ENCODE results near the gene SWAP70. TPM values are rescaled to one million over a fixed set of nuclear protein-coding genes. Genes with fewer than 3 reads are reported as not detected.

Gene SWAP70
- total RNA-seq, 1 donor from 2014 or later: 18.0 TPM

DNA sequence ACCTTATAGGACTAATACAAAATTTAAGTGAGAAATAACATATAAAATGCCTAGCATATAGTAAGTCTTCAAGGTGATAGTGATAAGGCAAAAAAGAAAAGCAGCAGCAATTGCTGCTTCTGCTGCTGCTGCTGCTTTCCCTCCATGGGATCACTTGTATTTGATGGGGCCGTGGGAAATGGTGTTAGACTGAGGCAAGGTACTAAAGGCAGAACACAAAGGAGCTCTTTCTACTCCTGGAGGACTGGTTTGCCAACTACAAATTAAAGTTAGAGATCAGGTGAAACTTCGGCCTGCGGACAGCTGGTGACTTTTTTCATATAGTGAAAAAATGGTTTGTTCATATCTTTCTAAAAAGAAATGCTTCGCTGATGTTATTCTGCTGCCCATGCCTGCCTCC lies 46.3 kb downstream of the SWAP70 start:
- Histone ChIP-seq H3K36me3 (ENCODE audit: control insufficient read depth, insufficient read depth, low read length) (no peaks in the 10 kb centered on the region), H3K27me3 (ENCODE audit: control insufficient read depth, insufficient read depth, low read length) (no peaks in the 10 kb centered on the region), H3K4me3 (ENCODE audit: low read depth, low read length) (no peak overlapping the region)
- TF ChIP-seq, protein P1, sequence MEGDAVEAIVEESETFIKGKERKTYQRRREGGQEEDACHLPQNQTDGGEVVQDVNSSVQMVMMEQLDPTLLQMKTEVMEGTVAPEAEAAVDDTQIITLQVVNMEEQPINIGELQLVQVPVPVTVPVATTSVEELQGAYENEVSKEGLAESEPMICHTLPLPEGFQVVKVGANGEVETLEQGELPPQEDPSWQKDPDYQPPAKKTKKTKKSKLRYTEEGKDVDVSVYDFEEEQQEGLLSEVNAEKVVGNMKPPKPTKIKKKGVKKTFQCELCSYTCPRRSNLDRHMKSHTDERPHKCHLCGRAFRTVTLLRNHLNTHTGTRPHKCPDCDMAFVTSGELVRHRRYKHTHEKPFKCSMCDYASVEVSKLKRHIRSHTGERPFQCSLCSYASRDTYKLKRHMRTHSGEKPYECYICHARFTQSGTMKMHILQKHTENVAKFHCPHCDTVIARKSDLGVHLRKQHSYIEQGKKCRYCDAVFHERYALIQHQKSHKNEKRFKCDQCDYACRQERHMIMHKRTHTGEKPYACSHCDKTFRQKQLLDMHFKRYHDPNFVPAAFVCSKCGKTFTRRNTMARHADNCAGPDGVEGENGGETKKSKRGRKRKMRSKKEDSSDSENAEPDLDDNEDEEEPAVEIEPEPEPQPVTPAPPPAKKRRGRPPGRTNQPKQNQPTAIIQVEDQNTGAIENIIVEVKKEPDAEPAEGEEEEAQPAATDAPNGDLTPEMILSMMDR (IDR thresholded peaks at IDR 0.05; ENCODE audit: insufficient read depth, low read length, poor library complexity, severe bottlenecking): no peak
- no peak for DNase-seq (ENCODE audit: low read depth)

DNA sequence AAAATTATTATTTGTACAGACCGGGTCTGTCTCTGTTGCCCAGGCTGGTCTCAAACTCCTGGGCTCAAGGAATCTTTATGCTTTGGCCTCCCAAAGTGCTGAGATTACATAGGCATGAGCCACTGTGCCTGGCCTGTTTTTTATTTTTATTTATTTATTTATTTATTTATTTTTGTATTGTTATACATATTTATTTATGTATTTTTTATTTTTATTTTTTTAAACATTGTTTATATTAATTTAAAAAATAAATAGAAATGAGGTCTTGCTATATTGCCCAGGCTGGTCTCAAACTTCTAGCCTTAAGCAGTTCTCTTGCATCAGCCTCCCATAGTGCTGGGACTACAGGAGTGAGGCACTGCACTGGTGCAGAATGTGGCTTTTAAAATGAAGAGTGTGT lies 47.0 kb downstream of the SWAP70 start:
- Histone ChIP-seq H3K4me3 (ENCODE audit: low read depth, low read length) (no peak overlapping the region), H3K27me3 (ENCODE audit: control insufficient read depth, insufficient read depth, low read length) (no peaks in the 10 kb centered on the region), H3K36me3 (ENCODE audit: control insufficient read depth, insufficient read depth, low read length) (no peaks in the 10 kb centered on the region)
- DNase-seq (ENCODE audit: low read depth): no peak
- TF ChIP-seq, protein P1 (IDR thresholded peaks at IDR 0.05; ENCODE audit: insufficient read depth, low read length, poor library complexity, severe bottlenecking): no peak

DNA sequence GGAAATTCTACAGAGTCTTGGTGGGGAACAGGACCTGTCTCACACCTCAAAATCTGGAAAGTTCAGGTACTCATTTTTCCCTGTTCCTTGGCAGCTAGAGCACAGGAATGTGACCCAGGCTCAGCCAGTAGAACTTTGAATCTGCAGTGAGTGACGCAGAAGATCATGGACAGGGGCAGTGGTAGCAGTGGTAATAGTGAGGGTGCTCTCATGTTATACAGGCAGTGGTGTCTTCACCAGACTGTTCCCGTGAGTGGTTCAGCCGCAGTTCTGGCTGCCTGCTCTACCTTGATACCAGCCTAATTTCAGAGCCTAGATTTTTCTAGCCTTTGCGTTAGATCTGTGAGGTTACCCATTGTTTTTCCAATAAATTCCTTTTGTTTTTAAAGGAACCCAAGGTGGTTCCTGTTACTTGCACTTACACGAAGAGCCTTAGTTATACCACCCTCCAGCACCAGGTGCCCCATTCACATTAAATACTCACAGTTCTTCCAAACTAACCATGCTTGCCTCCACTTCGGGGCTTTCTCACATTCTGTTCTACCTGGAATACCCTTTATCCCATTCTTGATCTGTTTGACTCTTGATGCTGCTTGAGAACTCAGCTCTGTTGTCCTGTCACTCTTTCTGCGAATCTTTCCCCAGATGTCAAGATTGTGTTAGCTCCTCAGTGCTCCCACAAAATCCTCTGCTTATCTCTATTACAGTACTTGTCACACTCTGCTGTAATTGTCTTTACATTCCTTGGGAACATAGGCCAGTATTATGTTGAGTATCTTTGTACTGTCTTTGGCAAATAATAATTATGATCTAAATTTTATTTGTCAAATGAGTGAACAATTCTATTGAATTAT lies 47.8 kb downstream of the SWAP70 start:
- Histone ChIP-seq H3K36me3 (ENCODE audit: control insufficient read depth, insufficient read depth, low read length) (no peaks in the 10 kb centered on the region), H3K27me3 (ENCODE audit: control insufficient read depth, insufficient read depth, low read length) (no peaks in the 10 kb centered on the region), H3K4me3 (ENCODE audit: low read depth, low read length) (no peak overlapping the region)
- TF ChIP-seq, protein P1 (IDR thresholded peaks at IDR 0.05; ENCODE audit: insufficient read depth, low read length, poor library complexity, severe bottlenecking): no peak
- DNase-seq (ENCODE audit: low read depth): no peak

DNA sequence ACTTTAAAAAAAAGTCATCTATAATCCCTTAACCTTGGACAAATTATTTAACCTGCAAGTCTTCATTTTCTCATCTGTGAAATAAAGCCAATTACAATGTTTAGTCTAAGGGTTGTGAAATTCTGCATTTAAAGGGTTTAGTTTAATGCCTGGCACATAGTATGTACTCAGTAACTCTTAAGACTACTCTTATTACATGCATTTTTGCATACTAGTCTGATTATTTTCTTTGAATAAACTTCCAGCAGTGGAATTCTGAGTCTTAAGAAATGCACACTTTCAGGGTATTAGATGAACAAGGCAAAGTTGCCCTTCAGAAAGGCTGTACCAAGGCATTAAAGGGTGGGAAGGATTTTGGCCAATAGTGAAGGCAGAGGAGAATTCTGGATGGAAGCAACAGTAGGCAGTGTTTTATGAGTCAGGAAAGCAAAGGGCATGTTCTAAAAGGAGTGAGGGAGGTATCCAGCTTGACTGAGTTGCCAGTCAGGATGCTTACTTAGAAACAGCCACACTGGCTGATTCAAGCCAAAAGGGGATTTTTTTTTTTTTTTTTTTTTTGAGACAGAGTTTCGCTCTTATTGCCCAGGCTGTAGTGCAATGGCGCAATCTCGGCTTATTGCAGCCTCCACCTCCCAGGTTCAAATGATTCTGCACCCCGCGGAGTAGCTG lies 50.5 kb downstream of the SWAP70 start:
- Histone ChIP-seq H3K27me3 (ENCODE audit: control insufficient read depth, insufficient read depth, low read length) (no peaks in the 10 kb centered on the region), H3K4me3 (ENCODE audit: low read depth, low read length) (no peak overlapping the region), H3K36me3 (ENCODE audit: control insufficient read depth, insufficient read depth, low read length) (no peaks in the 10 kb centered on the region)
- TF ChIP-seq, protein P1 (IDR thresholded peaks at IDR 0.05; ENCODE audit: insufficient read depth, low read length, poor library complexity, severe bottlenecking): no peak
- DNase-seq (ENCODE audit: low read depth): no peak

DNA sequence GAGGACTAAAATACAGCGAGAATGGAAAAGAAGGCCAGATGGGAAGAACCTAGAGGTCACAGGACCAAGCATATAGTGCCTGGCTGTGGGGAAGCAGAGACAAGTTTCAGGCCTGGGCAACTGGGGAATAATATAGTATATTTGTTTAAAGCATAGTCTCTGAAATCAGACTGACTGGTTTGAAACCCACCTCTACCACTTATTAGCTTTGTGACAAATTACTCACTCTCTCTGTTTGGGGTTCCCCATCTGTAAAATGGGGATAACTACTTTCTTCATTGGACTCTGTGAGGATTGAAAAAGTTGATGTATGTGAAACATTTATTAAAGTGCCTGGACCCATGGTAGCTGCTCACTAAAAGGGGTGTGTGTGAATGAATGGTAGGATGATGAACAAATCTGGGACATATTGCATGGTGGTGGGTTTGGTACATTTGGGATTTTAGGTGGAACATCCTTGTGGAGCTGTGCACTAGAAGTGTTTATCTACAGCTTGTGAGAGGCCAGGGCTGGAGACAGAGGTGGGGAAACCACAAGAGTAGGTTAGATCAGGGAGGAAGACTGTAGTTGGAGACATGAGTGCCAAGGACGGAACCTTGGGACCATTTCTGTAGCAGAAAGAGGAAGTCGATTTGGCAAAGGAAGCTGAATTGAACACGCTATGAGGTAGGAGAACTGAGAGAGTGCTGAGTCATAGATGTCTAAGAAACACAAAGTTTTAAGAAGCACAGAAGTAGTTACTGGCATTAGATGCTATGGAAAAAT lies 52.6 kb downstream of the SWAP70 start:
- DNase-seq (ENCODE audit: low read depth): no peak
- TF ChIP-seq, protein P1 (IDR thresholded peaks at IDR 0.05; ENCODE audit: insufficient read depth, low read length, poor library complexity, severe bottlenecking): no peak
- Histone ChIP-seq H3K4me3 (ENCODE audit: low read depth, low read length) (no peak overlapping the region), H3K36me3 (ENCODE audit: control insufficient read depth, insufficient read depth, low read length) (no peaks in the 10 kb centered on the region), H3K27me3 (ENCODE audit: control insufficient read depth, insufficient read depth, low read length) (no peaks in the 10 kb centered on the region)

Measured in kidney epithelial cell (primary cell).